Measurements from ENCODE around the gene SCYL2.

SCYL2 gene

GRCh38 chr12:100381379-100381778 is 114.4 kb downstream of the SCYL2 start:
- DNase-seq (ENCODE audit: low read depth) = no peak

GRCh38 chr12:100382338-100382737 is 115.4 kb downstream of the SCYL2 start:
- DNase-seq (ENCODE audit: low read depth) = no peak

DNA sequence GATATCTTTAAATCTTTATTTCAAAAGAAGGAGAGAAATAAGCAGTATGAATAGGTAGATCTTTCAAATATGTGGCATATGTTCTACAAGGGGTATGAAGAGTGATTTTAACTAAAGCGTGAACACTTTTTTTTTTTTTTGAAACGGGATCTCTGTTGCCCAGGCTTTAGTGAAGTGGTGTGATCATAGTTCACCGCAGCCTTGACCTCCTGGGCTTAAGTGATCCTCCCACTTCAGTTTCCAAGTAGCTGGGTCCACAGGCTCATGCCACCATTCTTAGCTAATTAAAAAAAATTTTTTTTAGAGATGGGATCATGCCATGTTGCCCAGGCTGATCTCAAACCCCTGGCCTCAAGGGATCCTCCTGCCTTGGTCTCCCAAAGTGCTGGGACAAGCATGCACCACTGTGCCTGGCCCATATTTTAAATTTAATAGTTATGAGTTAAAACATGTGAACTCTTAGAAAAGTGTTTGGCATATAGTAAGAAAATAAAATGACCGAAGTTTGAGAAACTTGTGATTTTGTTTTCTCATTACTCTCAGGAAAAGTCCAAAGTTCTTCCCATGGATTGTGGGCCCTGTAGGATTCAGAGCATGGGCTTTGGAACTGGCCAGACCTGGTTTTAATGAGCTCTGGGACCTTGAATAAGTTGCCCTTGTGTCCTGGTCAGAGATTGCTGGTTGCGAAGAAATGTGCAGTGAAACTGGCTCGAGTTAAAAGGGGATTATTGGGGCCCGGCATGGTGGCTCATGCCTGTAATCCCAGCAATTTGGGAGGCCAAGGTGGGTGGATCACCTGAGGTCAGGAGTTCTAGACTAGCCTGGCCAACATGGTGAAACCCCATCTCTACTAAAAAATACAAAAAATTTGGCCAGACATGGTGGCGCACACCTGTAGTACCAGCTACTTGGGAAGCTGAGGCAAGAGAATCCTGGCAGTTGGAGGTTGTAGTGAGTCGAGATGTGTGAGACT is 116.9 kb downstream of the SCYL2 start:
- no peak for DNase-seq (ENCODE audit: low read depth)

GRCh38 chr12:100384559-100384935 is 117.6 kb downstream of the SCYL2 start:
- no peak for DNase-seq (ENCODE audit: low read depth)

GRCh38 chr12:100388382-100388781 is 121.4 kb downstream of the SCYL2 start:
- DNase-seq (ENCODE audit: low read depth) = no peak

All from T-helper 22 cell (primary cell).